ENCODE data around the gene TMEM97.

The TMEM97 gene

DNA sequence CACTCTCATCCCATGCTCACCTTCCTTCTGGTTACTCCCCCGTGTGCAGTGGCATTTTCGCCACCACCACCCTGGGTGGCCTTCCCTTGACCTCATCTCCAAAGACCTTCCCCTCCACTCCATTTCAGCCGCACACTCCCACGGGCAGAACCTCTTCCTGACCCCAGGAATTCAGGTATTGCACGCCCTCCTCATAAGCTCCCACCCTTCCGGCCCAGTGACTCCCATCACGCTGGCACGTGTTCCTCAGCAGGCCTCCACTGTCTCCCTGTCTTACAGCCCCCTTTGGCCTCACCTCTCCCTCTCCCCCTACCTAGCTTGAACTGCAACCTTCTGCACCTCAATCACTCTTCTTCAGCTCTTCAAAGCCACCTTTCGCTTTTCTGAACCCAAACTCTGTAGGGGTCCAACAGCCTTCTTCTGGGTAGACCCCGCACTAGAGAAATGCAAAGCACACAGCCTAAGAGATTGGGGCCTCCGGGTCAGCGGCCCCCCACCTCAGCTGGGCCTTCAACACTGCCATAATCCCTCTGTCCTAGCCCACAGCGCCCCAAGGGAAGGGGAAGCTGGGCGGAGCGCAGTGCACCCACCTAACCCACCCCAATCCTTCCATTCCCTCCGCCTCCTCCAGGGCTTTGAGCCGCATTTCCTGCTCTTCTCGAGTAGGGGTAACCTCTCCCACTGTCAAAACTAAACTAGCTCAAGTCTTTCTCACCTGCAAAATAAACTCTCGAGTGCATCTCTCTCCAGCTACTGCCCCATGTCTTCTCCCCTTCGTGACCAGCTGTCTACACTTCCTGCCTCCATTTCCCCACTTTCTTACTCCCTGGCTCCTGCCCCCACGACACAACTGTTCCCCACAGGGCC is 1.7 kb upstream of the TMEM97 start:
- DNase-seq: no peak

DNA sequence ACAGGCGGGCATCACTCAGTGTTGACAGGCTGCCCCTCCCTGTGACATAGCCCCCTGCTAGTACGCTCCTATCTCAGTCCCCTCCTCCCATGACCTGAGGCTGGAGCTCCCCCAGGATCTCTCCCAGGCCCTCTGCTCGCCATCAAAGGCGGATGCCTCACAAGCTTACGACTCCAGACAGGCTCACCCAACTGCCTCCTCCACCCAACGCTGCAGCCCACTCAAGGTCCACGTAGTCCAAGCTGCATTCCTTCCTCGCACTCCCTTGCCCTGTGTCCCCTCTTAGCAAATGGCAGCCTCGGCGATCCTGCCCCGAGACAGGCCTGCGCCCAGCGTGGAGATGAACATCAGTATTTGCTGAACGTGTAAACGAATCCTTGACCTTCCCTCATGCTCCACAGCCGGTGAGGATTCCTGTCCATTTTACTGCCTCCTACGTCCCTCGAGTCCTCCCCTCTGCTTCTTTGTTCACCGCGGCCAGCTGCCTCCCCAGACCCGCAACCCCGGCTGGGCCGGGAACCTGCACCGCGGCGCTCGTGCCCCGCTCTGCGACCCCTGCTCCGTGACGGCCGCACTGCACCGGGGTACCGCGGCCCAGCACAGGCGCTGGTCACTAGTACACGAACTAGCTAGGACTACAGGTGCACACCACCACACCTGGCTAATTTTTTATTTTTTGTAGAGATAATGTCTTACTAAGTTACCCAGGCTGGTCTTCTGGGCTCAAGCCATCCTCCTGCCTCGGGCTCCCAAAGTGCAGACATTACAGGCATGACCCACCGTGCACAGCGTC is 838 bp upstream of the TMEM97 start:
- DNase-seq: no peak

DNA sequence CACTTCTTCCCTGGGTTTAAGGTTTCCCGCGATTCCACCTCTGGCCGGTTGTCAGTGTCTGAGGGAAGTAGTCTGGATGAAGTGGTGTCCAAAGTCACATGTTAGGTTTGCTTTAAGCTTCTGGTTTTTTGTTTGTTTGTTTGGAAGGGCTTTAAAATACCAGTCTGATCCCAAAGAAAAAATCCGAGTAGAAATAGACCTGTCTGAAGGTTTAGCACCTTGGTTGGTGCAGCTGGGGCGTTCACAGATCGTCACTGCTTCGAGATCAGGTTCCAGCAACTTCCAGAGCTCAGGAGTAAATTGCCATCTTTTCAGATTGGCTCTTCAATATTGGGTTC is 567 bp downstream of the TMEM97 start:
- no peak for DNase-seq

DNA sequence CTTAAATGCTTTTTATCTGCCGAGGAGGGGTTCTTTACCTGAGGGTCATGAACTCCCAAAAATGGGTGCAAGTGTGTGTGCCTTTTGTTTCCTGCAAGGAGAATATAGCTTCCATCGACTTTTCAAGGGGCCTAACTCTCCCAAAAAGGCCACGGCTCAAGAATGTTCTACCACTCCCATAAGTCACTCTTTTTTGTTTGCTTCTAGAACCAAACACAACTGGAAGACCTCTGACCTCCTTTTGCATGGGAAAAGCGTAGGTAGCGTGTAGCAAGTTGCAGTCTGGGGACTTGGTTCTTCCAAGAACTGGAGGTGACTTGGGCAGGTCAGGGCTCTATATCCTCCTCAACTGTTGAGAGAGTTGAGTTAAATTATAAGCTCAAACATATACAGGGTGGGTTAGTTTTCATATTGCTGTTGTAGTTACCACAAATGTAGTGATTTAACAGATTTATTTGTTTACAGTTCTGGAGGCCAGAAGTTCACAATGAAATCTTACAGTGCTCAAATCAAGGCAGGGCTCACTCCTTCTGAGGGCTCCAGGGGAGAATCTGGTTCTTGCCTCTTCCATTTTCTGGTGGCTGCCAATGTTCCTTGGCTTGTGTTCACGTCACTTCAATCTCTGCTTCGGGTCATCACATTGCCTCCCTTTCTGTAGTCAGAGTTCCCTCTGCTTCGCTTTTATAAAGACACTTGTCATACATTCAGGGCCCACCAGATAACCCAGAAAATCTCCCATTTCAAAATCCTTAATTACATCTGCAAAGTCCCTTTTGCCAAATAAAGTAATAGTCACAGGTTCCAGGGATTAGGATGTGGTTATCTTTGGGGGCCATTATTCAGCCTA is 1.4 kb downstream of the TMEM97 start:
- DNase-seq: no peak

DNA sequence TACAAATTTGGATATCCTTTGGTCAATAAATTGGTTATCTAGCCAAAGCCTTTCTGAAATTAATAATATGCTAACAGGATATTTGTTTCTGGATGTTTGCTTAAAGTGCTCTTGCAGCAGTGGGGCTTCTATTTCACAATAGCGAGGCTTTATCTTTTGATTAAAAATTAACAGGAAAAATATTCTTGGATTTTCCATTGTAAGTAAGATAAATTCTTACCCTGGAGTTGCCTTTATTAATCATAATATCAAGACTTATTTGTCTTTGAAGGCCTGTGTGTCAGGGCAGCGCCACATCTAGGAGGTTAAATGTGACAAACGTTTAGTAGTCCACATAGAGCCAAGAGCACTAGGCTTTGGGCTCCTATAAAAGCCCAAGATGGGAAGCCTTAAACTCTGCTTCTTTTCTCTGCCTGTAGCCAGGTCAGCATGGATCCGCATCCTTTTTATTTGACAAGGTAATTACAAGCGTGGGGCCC is 5.3 kb downstream of the TMEM97 start:
- DNase-seq: no peak

DNA sequence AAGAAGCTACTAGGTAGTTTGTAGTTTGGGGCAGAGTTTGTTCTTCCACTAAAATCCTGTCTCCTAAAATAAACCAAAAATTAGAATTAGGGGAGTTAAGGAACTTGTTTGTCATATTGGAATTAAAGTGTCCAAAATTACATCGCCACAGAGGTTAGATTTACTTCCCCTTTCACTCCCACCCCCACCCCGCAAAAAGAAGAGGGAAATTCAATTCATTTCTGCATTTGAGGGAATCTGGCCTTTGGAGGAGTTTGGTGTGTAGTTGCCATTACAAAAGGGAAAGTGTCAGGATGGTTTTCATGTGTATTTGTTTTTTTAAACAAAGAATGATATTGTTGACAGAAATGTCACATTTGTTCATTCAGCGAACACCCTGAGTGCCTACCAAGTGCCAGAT is 5.8 kb downstream of the TMEM97 start:
- DNase-seq: no peak

DNA sequence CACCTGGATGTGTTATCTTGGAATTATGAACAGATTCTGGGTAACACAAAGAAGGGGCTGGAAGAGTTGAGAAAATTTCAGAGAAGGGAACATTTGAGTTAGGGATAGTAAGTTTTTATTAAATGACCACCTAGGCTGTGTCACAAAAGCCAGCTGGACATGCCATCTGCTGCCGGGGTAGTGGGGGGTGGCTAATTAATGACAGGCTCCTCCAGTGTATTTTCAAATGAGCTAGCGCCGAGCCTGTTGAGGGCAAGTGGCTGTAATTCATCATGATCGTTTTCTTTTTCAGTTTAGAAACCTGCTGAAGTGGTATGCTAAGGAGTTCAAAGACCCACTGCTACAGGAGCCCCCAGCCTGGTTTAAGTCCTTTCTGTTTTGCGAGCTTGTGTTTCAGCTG is 6.2 kb downstream of the TMEM97 start:
- DNase-seq: no peak

DNA sequence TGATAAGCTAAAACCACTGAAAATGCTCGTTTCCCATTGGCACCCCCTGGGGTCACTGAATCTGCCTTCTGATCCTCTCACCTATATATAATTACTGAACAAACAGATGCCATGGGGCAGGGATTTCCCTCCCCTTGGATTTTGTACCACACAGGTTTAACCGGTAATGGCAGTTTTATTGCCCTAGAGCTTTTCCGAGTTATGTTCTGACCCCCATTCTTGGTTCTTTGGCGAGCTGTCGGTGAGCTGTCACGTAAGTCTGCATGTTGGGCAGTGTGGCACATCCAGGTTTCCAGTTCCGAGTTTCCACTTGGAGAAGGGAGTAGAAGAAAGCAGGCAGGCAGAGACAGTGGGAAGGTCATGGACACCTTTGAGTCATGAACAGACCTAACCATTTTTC is 7.1 kb downstream of the TMEM97 start:
- DNase-seq: no peak

DNA sequence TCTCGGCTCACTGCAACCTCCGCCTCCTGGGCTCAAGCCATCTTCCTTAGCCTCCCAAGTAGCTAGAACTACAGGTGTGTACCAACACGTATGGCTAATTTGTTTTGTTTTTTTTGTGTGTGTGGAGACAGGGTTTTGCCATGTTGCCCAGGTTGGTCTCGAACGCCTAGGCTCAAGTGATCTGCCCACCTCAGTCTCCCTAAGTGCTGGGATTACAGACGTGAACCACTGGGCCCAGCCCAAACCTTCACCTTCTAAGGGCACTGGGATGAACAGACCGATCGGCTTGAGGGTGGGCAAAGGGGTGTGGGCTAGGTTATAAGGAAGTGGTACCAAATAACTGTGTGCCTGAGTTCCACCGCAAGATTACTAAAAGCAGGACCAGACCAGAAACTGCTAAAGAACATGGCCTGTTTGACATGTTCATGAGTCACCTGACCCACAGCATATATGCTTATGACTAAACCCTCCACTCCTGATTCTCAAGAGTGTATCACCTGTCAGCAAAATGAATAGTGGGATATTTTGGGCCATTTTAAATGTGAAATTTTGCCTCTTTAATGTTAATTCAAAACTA is 8.1 kb downstream of the TMEM97 start:
- no peak for DNase-seq

DNA sequence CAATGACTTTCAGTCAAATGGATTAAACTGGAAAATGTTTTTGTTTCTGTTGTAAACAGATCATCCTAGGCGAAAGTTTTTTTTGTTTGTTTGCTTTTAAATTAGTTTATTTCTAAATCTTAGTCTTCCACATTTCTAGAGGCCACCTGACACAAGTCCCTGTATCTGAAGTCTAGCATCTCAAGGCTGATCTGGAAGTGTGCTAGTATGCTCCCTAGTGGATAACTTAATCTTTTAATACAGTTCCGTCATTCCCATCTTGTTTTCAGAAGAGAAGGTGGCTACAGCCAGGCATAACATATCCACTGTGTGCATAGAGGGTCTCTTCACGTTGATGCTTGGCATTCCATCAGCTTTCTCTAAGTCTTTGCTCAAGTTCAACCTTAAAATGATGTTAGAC is 8.7 kb downstream of the TMEM97 start:
- DNase-seq: no peak

DNA sequence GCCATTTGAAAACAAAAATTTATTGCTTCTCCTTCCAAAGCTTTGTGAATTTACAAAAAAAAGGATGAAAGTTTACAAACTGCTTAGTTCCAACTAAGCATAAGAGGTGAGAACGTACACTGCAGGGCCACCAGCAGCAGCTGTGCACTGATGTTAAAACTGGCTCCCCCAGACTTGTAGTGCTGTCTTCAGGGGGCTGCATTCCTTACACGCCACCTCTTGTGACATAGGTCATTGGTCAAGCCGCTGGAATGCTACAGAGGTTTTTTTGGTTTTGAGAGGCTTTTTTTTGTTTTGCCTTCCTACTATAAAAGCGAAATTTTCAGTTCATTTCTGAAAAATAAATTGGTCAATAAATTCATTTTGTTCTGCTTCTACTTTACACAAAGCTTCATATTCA is 9.3 kb downstream of the TMEM97 start:
- no peak for DNase-seq

DNA sequence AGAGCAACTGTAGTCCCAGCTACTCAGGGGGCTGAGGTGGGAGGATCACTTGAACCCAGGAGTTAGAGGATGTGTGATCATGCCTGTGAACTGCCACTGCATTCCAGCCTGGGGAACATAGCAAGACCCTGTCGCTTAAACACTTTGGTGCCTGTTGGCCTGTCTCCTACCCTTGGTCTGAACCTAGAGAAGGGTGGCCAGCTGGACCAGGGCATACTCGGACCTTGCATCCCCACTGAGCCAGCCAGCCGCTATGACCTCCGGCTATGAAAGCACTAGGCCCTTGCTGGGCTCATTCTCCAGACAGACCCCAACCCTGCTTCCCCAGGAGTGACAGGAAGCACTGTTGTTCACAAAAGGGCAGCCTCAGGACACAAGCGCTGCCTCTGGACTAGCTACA is 11.7 kb downstream of the TMEM97 start:
- no peak for DNase-seq

DNA sequence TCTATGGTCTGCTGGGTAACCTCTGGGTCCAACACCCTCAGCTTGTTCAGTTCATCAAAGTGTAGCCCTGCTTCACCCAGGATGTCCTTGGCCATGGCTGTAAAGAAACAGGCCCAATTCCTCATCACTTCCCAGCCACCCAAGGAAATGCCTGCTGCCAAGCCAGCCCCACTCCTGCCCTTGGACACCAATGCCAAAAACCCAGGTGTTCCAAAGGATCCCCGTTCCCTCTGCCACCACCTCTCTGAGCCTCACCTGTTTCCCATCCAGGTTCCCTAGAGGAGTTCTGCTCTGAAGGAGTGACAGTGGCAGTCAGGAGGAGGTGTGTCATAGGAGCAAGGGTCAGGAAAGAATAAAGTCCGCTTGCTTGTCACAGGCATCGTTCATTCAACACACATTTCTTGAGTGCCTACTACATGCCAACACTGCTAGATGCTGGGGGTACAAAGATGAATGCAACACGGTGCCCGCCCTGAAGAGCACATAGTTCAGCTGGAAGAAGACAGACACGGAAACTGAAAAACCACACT is 13.0 kb downstream of the TMEM97 start:
- DNase-seq: no peak

DNA sequence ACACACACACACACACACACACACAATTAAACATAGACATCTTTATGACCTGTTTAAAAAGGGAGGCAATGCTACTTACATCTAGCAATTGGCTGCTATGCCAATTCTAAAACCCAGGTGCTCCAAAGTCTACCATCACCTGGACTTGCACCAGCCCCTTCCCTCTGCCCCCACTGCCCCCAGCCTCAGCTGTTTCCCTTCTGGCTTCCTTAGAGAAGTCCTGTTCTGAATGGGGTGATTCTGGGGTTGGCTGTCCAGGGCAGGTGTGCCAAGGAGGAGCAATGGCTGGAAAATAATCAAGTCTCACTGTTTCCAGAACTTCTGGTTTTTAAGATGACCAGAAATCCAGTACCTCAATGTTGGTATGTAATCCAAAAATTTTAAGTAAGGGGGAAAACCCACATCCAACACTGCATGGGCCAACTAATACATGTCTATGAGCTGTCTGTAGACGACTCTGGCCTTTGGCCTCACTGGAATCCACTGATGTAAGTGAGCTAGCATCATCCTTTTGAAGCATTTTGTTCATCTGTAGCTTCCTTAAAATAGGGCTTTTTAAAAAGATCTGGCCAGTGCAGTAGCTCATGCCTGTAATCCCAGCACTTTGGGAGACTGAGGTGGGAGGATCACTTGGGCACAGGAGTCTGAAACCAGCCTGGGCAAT is 14.2 kb downstream of the TMEM97 start:
- DNase-seq: no peak

DNA sequence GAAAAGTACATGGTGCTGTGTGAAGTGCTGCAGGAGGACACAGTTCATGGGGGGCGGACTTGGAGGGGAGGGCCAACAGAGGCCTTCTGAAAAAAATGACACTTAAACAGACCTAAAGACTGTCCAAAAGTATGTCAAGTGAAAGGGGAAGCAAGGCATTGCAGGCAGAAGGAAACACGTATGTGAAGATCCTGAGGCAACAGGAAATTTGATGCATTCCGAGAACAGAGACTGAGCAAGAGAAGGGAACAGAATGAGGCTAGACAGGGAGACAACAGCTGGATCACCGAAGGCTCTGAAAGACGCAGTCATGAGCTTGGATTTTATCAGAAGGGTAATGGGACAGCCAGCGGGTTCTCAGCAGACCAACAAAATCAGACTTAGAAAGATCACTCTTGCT is 15.2 kb downstream of the TMEM97 start:
- DNase-seq: no peak

DNA sequence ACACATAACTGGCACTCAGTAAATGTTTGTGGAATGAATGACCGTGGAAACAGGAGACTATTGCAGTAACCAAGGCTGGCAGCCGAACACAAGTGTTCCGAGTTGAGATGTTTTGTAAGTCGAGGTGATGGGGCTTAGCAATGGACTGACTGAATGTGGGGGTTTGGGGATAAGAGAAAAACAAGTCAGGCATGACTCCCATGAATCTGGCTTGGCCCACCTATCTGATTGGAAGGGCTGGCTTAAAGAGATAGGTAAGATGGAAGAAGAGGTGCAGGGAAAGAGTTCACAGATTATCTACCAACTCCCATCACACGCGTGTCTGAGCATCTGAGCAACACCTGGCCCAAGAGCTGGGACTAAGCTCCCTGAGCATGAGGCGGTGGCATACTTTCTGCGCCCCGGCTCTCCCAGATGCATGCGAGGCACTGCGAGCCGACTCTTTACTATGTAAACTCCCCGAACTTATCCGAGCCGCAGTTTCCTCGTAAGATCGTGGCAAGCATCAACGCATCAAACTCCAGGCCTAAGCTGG is 15.7 kb downstream of the TMEM97 start:
- no peak for DNase-seq

DNA sequence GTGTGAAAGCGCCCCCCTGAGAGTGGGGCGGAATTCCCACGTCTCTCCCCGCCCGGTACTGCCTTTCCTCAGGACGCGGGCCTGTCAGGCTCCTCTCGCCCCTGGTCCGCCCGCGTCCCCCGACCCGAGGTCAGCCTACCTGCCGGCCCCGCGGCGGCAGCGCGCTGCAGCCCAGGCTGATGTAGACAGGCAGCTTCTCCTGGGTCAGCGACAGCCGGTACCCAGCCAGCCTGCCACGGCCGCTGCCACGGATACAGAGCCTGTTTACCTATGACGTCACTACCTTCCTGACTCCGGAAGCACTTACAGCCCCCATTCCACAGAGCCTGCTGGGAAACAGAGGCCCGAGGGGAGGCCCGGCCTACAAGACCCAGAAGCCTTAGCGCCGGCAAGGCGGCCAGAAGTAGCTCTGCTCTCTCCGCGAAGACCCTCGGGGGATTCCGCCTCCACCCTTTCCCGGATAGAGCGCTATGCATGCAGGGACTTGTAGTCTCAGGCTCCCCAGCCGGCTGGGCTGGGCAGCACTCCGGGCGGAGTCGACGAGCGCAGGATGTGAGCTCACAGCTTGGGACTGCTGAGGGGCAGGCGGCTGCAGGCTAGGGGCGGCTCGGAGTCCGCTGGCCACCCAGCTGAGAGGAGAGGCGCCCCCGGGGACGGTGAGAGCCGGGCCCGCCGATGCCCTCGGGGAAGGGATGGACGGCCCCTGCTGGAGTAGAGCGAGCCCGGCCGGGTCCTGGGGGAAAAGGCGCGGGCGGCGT is 16.4 kb downstream of the TMEM97 start, which contains the start of the genes IFT20 and TNFAIP1:
Gene IFT20 (minus strand): TSS at position 272 of the 758 bp plus-strand sequence. CDS start 3,487 bp downstream, outside the sequence.
Gene TNFAIP1 (plus strand): TSS at position 561 of the 758 bp plus-strand sequence. CDS start 3,761 bp downstream, outside the sequence.
- DNase-seq: peak; percentile 95

DNA sequence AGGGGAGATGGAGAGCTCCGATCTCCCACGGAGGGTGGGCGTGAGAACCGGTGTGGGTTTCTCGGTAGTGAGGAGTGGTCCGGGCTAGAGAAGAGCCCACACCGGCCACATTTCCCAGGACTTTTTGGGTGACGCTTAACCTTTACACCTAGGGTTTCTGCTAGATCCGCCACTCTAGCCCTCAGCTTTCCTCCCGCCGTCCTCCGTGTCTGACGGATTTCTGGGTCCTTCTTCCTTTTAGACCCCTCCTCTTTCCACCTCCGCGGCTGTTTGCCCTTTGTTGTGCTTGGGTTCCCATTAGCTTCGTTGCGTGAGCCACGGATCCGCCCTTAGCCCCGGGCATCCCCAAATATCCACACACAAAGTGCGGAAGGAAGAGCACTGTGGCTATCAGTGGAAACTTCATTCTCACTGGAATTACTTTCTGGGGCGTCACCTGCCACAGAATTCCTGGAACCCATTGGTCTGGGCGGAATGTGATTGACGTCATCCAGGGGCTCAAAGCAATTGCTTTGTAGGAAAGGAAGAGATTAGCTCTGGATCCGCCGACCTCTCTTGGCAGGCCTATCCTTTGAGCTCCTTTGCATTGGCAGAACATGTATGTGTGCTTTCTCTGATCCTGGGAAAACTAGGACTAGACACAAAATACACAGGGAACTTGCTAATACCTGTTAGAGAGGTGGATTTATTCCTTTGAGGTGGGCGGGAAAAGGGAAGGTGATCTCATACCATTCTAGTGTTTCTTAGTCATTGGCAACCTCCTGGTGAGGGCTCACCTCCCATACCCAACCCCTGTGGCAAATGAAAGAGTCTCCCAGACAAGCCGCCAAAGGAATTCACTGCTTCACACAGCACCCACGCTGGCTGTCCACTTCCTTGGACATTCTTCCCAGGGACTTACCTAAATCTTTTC is 17.2 kb downstream of the TMEM97 start:
- DNase-seq: no peak

DNA sequence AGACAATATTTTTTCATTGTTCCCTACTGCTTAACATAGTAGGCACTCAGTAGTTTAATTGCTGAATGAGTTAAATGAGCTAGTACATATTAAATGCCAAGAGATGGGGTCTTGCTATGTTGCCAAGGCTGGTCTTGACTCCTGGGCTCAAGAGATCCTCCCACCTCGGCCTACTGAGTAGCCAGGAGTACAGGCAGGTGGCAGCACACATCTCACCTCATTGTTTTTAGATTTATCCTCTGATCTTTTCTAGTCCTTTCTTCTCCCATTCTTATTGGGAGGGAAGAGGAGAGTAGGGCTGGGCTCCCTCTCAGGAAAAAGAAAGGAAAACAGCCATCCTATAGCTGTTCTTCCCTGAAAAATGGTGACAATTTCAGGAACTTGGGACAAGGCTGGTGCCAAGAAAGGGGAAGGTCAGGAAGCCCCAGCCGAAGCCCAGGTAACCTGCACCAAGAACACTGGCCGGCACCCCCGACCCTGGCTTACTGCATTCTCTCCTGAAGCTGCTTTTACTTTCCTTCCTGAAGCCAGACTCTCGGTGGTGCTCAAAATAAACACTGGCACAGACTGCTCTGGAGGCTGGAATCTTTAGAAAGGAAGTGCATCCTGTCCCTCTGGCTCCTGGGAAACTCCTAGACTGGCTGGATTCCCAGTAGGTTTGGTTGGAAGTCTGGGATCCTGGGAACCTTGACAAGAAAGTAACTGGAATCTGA is 19.2 kb downstream of the TMEM97 start:
- no peak for DNase-seq

All from effector CD8-positive, alpha-beta T cell (primary cell).